Measurements from ENCODE around the gene CCR2.
A peak's percentile ranks its signal among the peaks of the same experiment; 100 is the strongest.

CCR2 gene

GRCh38 chr3:46393011-46393410 lies 39.1 kb downstream of the CCR2 start:
- no peaks in the 10 kb centered on the region for H3K27me3 ChIP-seq (replicated peaks)
- TF ChIP-seq CTCF (IDR thresholded peaks at IDR 0.05; ENCODE audit: low read depth, low read length, missing control alignments), result no peak
- in situ Hi-C loops (cut with HindIII; ENCODE audit: low pct_ligation_motif_present, low sequenced_read_pairs), result no loop called here
- H3K36me3 ChIP-seq (replicated peaks), result no peaks in the 10 kb centered on the region
- no peak overlapping the region for H3K4me3 ChIP-seq (ENCODE audit: low read depth, low read length)
- no peak for DNase-seq
- H3K27ac ChIP-seq, result no peak overlapping the region

- no peak overlapping the region for H3K4me3 ChIP-seq (ENCODE audit: low read depth, low read length)
- H3K27ac ChIP-seq, result no peak overlapping the region
- in situ Hi-C loops (cut with HindIII; ENCODE audit: low pct_ligation_motif_present, low sequenced_read_pairs), result no loop called here
- H3K36me3 ChIP-seq (replicated peaks), result no peaks in the 10 kb centered on the region
- TF ChIP-seq CTCF (IDR thresholded peaks at IDR 0.05; ENCODE audit: low read depth, low read length, missing control alignments), result no peak
- no peak for DNase-seq
- H3K27me3 ChIP-seq (replicated peaks), result no peaks in the 10 kb centered on the region
These were observed 39.9 kb downstream of the CCR2 start for GRCh38 chr3:46393554-46394434.

- Histone ChIP-seq H3K27ac (no peak overlapping the region), H3K36me3 (replicated peaks) (no peaks in the 10 kb centered on the region), H3K27me3 (replicated peaks) (no peaks in the 10 kb centered on the region), H3K4me3 (ENCODE audit: low read depth, low read length) (no peak overlapping the region)
- in situ Hi-C loops (cut with HindIII; ENCODE audit: low pct_ligation_motif_present, low sequenced_read_pairs), result no loop called here
- no peak for DNase-seq
- TF ChIP-seq CTCF (IDR thresholded peaks at IDR 0.05; ENCODE audit: low read depth, low read length, missing control alignments), result peak; percentile 48
These were observed 41.3 kb downstream of the CCR2 start for GRCh38 chr3:46395210-46395661.

GRCh38 chr3:46395766-46396530 lies 42.0 kb downstream of the CCR2 start:
- no peak for DNase-seq
- H3K36me3 ChIP-seq (replicated peaks), result no peaks in the 10 kb centered on the region
- H3K27ac ChIP-seq, result no peak overlapping the region
- in situ Hi-C loops (cut with HindIII; ENCODE audit: low pct_ligation_motif_present, low sequenced_read_pairs), result no loop called here
- H3K4me3 ChIP-seq (ENCODE audit: low read depth, low read length), result no peak overlapping the region
- TF ChIP-seq CTCF (IDR thresholded peaks at IDR 0.05; ENCODE audit: low read depth, low read length, missing control alignments), result no peak
- H3K27me3 ChIP-seq (replicated peaks), result no peaks in the 10 kb centered on the region

GRCh38 chr3:46397111-46397510 lies 43.2 kb downstream of the CCR2 start:
- H3K4me3 ChIP-seq (ENCODE audit: low read depth, low read length), result no peak overlapping the region
- no peak overlapping the region for H3K27ac ChIP-seq
- TF ChIP-seq CTCF (IDR thresholded peaks at IDR 0.05; ENCODE audit: low read depth, low read length, missing control alignments), result no peak
- H3K27me3 ChIP-seq (replicated peaks), result no peaks in the 10 kb centered on the region
- H3K36me3 ChIP-seq (replicated peaks), result no peaks in the 10 kb centered on the region
- DNase-seq, result no peak
- in situ Hi-C loops (cut with HindIII; ENCODE audit: low pct_ligation_motif_present, low sequenced_read_pairs), result no loop called here
